Measurements from ENCODE around the gene PCNX1.

The PCNX1 gene

DNA sequence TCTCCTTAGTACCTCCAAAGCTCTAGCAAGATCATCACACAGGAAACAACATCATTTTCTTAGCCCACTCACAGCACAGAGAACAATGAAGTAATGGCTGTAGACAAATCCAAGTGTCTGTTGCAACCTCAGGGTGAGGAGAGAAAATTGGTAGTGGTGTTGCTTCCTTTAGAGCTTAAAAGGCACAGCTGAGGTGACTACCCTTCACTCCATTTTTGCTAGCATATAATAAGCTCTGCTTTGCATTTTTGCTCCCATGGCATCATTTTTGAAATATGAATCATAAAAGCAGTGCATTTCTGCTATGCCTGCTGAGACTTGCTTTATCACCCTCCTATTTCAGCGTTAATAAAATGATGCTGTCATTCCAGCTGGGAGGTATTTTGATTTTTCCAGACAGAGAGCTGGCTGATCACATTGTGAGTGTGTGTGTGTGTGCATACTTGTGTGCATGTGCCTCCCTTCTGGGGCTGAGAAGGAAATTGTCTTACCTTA is 18.5 kb upstream of the PCNX1 start:
- DNase-seq (ENCODE audit: low spot score) = peak; percentile 89
- H3K27ac ChIP-seq = no peak overlapping the region
- POLR2A ChIA-PET (ENCODE audit: low non-redundant PET) = interaction anchor here (0.6 to 0.7 kb wide), 2 partner anchors 10 to 70 kb away, joined by 4 to 5 read pairs; no protein-coding TSS in a partner anchor
- no peak for TF ChIP-seq CTCF (conservative IDR thresholded peaks at IDR 0.05; ENCODE audit: low read depth)
- CTCF ChIA-PET = interaction anchor here (1.9 kb wide), 1 partner anchor 10 kb away, joined by 5 read pairs; no protein-coding TSS in a partner anchor

DNA sequence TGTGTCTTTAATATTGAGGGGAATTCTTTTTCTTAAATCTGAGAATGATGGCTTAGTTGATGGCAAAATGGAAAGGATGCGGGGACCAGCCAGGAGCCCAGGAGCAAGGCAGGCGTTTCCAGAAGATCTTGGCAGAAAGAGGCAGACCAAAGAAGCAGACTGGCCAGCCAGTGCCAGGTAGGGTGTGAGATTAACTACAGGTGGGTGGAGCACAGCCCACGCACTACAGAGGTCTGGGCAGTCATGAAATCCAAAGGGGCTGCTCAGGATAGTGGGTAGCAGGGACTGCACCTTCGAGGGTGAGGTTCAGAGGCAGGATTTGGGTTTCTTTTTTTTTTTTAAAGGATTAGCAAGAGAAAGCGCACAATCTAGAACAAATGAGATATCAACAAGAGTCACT is 17.7 kb upstream of the PCNX1 start:
- no peak for DNase-seq (ENCODE audit: low spot score)
- POLR2A ChIA-PET (ENCODE audit: low non-redundant PET) = no interaction called here
- CTCF ChIA-PET = no interaction called here
- H3K27ac ChIP-seq = peak overlapping the region; percentile 36; the same call in 1 of the 2 replicates
- no peak for TF ChIP-seq CTCF (conservative IDR thresholded peaks at IDR 0.05; ENCODE audit: low read depth)

DNA sequence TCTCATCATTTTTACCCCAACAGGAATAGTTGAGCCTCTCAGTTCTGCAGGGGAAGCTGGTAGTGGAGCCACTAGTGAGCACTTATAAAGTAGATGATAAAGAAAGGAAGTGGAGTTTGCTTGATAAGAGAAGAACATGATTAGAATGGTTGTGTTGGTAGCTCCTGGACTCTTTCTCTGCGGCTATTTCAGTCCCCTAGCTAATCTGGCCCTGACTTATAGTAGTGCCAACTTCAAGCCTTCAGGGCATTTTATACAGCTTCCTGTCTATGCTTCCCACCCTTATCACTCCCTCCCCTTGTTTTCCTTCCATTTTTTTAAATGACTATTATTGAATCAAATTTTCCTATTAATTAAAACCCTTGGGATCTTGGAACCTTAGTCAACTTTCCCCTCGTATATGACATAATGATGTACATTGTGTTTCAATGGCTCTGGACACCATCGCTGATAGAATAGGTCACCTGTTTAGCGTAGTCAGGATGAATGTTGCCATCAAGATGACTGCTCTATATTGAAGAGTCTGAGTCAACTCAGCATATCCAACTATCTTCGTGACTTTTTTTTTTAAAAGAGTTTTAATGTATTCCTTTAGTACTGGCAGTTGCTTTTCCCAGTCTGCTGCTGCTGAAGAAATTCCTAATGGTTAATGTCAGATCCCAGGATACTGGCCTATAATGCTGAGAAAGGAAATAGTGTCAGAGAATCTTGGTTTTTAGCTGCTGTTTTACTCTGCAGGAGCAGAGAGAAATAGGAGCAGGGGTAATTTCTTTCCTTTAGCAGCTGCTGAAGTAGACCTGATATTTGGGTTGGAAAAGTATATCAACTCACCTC is 16.2 kb upstream of the PCNX1 start:
- TF ChIP-seq CTCF (conservative IDR thresholded peaks at IDR 0.05; ENCODE audit: low read depth) = no peak
- no peak for DNase-seq (ENCODE audit: low spot score)
- ChIA-PET CTCF (no interaction called here), POLR2A (ENCODE audit: low non-redundant PET) (no interaction called here)
- no peak overlapping the region for H3K27ac ChIP-seq

DNA sequence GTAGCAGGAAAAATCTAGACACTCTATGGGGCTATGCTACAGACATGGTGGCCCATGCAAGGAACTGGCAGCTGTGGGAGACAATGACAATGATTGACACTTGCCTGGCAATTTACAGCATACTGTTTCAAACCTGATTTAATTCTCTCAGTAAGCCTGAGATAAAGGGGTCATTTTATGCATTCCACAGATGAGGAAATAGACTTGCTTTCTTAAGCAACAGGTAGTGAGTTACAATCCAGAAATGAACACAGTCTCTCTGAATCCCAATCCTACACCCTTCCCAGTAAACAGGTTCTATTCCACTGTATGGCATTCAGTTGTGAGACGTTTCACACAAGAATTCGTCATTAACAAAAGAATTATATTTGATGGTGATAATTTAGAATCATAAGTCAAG is 15.5 kb upstream of the PCNX1 start:
- DNase-seq (ENCODE audit: low spot score) = no peak
- H3K27ac ChIP-seq = no peak overlapping the region
- ChIA-PET CTCF (no interaction called here), POLR2A (ENCODE audit: low non-redundant PET) (no interaction called here)
- no peak for TF ChIP-seq CTCF (conservative IDR thresholded peaks at IDR 0.05; ENCODE audit: low read depth)

DNA sequence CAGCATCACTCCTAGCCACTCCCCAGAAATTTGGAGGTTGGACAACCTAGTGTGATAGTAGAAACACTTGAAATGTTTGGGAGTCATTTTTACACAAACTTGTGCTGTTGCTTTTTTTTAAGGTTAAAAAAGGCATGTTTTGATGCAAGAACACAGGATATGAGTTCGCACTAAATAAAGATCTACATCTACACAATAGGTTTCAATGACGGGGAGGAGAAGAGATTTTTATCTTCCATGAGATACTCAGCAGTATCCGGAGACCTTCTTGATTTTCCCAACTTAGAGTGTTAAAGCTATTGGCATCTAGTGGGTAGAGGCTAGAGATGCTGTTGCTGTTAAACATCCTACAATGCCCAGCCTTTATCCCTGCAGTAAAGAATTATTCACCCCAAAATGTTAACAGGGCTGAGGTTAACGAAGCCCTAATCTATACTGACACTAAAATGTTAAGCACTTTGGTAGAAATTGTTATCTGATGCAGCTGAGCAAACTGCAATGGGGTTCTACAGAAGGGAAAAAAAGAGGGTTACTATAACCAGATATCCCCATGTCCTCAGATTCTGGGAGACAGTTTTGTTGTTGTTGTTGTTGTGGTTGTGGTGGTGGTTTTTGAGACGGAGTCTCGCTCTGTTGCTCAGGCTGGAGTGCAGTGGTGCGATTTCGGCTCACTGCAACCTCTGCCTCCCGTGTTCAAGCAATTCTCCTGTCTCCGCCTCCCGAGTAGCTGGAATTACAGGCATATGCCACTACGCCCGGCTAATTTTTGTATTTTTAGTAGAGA is 14.0 kb upstream of the PCNX1 start:
- CTCF ChIA-PET = no interaction called here
- no peak for TF ChIP-seq CTCF (conservative IDR thresholded peaks at IDR 0.05; ENCODE audit: low read depth)
- no peak for DNase-seq (ENCODE audit: low spot score)
- no peak overlapping the region for H3K27ac ChIP-seq
- POLR2A ChIA-PET (ENCODE audit: low non-redundant PET) = no interaction called here

GRCh38 chr14:70893858-70894291 is 13.4 kb upstream of the PCNX1 start:
- CTCF ChIA-PET = no interaction called here
- DNase-seq (ENCODE audit: low spot score) = no peak
- H3K27ac ChIP-seq = no peak overlapping the region
- TF ChIP-seq CTCF (conservative IDR thresholded peaks at IDR 0.05; ENCODE audit: low read depth) = no peak
- POLR2A ChIA-PET (ENCODE audit: low non-redundant PET) = no interaction called here

All from RWPE1 (cell line).